ENCODE measurements around the gene ALS2CL.
"Not testable (repeated sequence)": the region's sequence is repeated elsewhere in the genome, so short reads cannot be mapped to it uniquely, and the experiment has no call there.

Gene ALS2CL

DNA sequence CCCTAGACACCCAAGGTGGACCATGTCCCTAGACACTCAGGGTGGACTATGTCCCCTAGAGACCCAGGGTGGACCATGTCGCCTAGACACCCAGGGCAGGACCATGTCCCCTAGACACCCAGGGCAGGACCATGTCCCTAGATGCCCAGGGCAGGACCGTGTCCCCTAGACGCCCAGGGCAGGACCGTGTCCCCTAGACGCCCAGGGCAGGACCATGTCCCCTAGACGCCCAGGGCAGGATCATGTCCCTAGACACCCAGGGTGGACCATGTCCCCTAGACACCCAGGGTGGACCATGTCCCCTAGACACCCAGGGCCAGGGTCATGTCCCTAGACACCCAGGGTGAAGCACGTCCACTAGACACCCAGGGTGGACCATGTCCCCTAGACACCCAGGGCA, 10.9 kb upstream of the ALS2CL start:
- Histone ChIP-seq H3K4me1 (ENCODE audit: control insufficient read depth in 1 of 2, insufficient read depth in 2 of 2, low read length in 2 of 2) (peaks cover 0 to 13% of the 10 kb centered on the region in 2 donors), H3K27me3 (ENCODE audit: control insufficient read depth in 1 of 2, insufficient read depth in 2 of 2, low read length in 2 of 2) (peaks cover 15 to 21% of the 10 kb centered on the region in 2 donors)
- not testable (repeated sequence) for H3K9ac ChIP-seq (ENCODE audit: low read depth in 1 of 2, low read length in 2 of 2); H3K9me3 ChIP-seq (ENCODE audit: control insufficient read depth in 1 of 2, low read length in 2 of 2); H3K36me3 ChIP-seq (ENCODE audit: control insufficient read depth in 1 of 2, insufficient read depth in 2 of 2, low read length in 2 of 2); H3K4me3 ChIP-seq (ENCODE audit: low read depth in 1 of 2, low read length in 2 of 2); H3K27ac ChIP-seq (ENCODE audit: low read depth, low read length)

DNA sequence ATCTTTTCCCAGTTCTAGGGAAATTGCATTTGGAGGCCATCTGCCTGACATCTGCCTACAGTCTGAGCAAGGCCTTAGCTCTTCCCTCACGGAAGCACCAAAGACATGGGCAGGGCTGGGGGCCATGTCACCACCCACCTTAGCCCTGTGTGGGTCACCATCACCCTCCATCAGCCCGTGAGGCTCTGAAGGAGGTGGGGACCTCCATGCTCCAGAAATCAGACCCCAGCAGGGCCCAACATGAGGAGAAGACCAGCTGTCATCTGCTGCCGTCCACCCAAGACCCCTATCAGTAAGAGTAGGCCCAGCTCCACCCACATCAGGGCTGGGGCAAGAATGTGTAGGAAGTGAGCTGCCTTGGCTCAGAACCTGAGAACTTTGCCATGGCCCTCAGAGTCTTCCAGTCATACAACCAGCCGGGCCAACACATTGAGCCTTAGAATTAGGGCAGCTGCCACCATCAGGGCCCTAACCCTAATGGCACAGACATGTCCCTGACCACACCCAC, 9.6 kb upstream of the ALS2CL start:
- no peak overlapping the region for H3K4me3 ChIP-seq (ENCODE audit: low read depth in 1 of 2, low read length in 2 of 2)
- H3K9me3 ChIP-seq (ENCODE audit: control insufficient read depth in 1 of 2, low read length in 2 of 2): no peaks in the 10 kb centered on the region
- peaks cover 15 to 21% of the 10 kb centered on the region in 2 donors for H3K27me3 ChIP-seq (ENCODE audit: control insufficient read depth in 1 of 2, insufficient read depth in 2 of 2, low read length in 2 of 2)
- no peak overlapping the region for H3K27ac ChIP-seq (ENCODE audit: low read depth, low read length)
- peaks cover 0 to 13% of the 10 kb centered on the region in 2 donors for H3K4me1 ChIP-seq (ENCODE audit: control insufficient read depth in 1 of 2, insufficient read depth in 2 of 2, low read length in 2 of 2)
- H3K9ac ChIP-seq (ENCODE audit: low read depth in 1 of 2, low read length in 2 of 2): no peak overlapping the region
- H3K36me3 ChIP-seq (ENCODE audit: control insufficient read depth in 1 of 2, insufficient read depth in 2 of 2, low read length in 2 of 2): no peaks in the 10 kb centered on the region

DNA sequence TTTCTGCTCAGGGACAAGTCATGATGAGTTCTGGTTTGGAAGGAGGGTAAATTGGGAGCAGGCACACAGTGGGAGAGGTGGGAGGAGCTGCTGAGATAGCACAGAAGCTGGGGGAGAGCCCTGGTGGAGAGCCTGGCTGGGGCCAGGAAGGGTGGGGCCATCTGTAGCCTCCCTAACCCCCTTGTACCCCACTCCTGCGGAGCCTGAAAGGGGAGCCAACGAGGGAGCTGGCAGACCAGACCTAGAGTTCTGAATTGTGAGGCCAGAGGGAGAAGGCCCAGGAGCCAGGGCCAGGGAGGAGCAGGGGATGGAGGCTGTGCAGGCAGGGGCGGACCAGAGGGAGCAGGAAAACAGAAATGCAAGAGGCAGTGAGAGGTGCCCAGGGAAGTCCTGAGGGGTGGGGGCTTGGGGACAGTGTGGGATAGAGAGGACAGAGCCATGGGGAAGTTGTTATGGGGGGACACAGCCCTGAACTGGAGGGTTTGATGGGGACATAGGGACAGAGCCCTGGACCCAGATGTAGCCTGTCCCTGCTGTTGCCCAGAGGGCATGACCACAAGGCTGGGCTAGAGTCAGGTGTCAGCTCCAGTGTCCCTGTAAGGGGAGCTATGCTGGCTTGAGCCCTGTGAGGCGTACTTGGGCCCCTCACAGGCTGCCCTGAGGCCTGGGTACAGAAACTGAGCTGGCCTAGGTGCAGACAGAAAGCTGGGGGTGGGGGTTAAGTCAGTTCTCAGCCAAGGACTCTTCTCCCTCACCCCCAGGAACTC, 8.9 kb upstream of the ALS2CL start:
- Histone ChIP-seq H3K4me1 (ENCODE audit: control insufficient read depth in 1 of 2, insufficient read depth in 2 of 2, low read length in 2 of 2) (peaks cover 0 to 13% of the 10 kb centered on the region in 2 donors), H3K36me3 (ENCODE audit: control insufficient read depth in 1 of 2, insufficient read depth in 2 of 2, low read length in 2 of 2) (no peaks in the 10 kb centered on the region), H3K9me3 (ENCODE audit: control insufficient read depth in 1 of 2, low read length in 2 of 2) (no peaks in the 10 kb centered on the region), H3K27me3 (ENCODE audit: control insufficient read depth in 1 of 2, insufficient read depth in 2 of 2, low read length in 2 of 2) (peaks cover 15 to 21% of the 10 kb centered on the region in 2 donors), H3K4me3 (ENCODE audit: low read depth in 1 of 2, low read length in 2 of 2) (no peak overlapping the region), H3K27ac (ENCODE audit: low read depth, low read length) (no peak overlapping the region), H3K9ac (ENCODE audit: low read depth in 1 of 2, low read length in 2 of 2) (no peak overlapping the region)

DNA sequence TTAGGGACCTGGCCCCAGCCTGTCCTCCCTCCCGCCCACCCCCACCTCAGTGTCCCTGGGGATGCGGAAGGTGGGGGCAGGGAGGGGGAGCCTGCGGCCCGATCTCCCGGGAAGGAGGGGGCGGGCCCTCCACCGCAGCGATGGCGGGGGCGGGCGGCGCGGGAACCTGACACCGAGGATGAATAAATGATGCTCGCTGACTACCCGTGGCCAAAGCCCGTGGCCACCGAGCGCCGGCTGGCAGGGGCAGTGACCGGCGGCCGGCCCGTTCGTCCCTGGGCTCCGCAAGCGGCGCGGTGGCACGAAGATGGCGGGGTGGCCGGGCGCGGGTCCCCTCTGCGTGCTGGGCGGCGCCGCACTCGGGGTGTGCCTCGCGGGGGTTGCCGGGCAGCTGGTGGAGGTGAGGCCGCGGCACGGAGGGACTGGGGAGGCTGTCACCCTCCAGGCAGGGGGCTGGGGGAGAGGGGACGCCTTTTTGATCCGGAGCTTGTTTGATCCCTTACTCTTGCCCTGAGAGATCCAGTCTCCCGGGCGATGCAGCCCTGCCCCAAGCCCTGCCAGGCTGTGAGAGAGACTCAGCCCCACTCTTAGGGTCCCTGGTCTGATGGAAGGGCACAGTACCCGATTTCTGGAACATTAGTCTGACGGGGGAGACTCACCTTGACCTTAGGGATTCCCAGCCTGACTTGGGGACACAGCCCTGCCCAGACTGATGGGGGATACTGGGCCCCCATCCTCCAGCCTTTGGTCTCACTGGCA, 7.9 kb upstream of the ALS2CL start, which contains the start of gene TMIE:
TSS of gene TMIE (plus strand) at position 212 of the 759 bp plus-strand sequence. CDS start at position 308, 96 bp downstream.
- Histone ChIP-seq H3K4me1 (ENCODE audit: control insufficient read depth in 1 of 2, insufficient read depth in 2 of 2, low read length in 2 of 2) (peaks cover 2 to 19% of the 10 kb centered on the region in 2 donors), H3K9me3 (ENCODE audit: control insufficient read depth in 1 of 2, low read length in 2 of 2) (no peaks in the 10 kb centered on the region), H3K36me3 (ENCODE audit: control insufficient read depth in 1 of 2, insufficient read depth in 2 of 2, low read length in 2 of 2) (no peaks in the 10 kb centered on the region), H3K4me3 (ENCODE audit: low read depth in 1 of 2, low read length in 2 of 2) (no peak within 1 kb of the TSS), H3K27ac (ENCODE audit: low read depth, low read length) (no peak within 1 kb of the TSS), H3K27me3 (ENCODE audit: control insufficient read depth in 1 of 2, insufficient read depth in 2 of 2, low read length in 2 of 2) (peaks cover 15 to 21% of the 10 kb centered on the region in 2 donors), H3K9ac (ENCODE audit: low read depth in 1 of 2, low read length in 2 of 2) (no peak within 1 kb of the TSS)

DNA sequence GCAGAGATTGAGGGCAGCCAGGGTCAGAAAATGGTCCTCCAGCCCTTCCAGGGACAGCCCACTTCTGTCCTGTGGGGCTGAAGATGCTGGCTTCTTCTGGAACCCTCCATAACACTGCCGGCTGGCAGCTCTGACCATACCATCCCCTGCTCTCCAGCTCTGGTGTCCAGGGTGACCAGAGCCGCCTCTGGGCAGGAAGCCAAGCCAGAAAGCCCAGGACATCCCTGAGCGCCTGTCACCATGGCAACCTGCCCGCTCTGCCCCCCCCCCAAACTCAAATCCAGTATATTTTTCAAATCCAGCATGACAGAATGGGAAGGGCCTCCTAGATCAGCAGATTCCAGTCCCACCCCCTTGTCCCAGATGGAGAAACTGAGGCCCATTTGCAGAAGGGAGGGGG, 7.3 kb upstream of the ALS2CL start:
- H3K27ac ChIP-seq (ENCODE audit: low read depth, low read length): no peak overlapping the region
- peaks cover 15 to 21% of the 10 kb centered on the region in 2 donors for H3K27me3 ChIP-seq (ENCODE audit: control insufficient read depth in 1 of 2, insufficient read depth in 2 of 2, low read length in 2 of 2)
- peaks cover 8 to 25% of the 10 kb centered on the region in 2 donors for H3K4me1 ChIP-seq (ENCODE audit: control insufficient read depth in 1 of 2, insufficient read depth in 2 of 2, low read length in 2 of 2)
- no peak overlapping the region for H3K4me3 ChIP-seq (ENCODE audit: low read depth in 1 of 2, low read length in 2 of 2)
- H3K9me3 ChIP-seq (ENCODE audit: control insufficient read depth in 1 of 2, low read length in 2 of 2): no peaks in the 10 kb centered on the region
- no peak overlapping the region for H3K9ac ChIP-seq (ENCODE audit: low read depth in 1 of 2, low read length in 2 of 2)
- H3K36me3 ChIP-seq (ENCODE audit: control insufficient read depth in 1 of 2, insufficient read depth in 2 of 2, low read length in 2 of 2): no peaks in the 10 kb centered on the region

DNA sequence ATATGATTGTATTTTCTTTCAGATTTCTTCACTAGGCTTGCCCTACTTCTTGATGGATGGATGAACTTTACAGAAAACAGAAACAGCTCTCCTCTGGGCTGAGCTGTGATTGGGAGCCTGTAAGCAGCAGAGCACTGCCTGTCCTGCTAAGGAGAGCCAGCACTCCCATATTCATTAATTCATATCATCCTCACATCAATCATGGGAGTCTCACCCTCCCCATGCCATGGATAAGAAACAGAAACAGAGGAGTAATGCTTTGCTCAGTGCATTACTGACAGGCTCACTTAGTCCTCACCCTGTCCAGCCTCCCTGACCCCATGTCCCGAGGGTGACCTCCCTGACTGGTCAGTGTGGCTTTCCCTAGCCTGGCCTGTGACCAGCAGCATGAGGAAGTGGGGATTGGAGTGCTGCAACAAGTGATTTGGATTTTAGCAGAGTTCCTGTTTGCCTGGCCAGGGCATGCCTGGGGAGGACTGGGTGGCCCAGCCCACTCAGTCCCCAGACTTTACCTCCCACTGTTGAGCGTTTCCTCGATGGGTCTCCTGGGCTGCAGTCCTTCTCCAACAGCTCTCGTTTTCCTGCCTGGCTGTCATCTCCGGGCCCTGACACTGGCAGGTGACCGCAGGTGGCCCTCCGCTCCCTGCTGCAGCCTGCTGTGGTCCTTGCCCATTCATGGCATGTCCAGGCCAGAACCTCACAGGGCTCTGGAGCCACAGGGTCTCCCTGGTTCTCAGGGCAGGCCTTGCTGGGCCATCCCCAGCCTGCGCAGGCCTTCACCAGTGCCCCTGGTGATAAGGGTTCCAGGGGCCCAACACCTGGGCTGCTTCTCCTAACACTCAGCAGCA, 6.4 kb upstream of the ALS2CL start:
- no peak overlapping the region for H3K9ac ChIP-seq (ENCODE audit: low read depth in 1 of 2, low read length in 2 of 2)

DNA sequence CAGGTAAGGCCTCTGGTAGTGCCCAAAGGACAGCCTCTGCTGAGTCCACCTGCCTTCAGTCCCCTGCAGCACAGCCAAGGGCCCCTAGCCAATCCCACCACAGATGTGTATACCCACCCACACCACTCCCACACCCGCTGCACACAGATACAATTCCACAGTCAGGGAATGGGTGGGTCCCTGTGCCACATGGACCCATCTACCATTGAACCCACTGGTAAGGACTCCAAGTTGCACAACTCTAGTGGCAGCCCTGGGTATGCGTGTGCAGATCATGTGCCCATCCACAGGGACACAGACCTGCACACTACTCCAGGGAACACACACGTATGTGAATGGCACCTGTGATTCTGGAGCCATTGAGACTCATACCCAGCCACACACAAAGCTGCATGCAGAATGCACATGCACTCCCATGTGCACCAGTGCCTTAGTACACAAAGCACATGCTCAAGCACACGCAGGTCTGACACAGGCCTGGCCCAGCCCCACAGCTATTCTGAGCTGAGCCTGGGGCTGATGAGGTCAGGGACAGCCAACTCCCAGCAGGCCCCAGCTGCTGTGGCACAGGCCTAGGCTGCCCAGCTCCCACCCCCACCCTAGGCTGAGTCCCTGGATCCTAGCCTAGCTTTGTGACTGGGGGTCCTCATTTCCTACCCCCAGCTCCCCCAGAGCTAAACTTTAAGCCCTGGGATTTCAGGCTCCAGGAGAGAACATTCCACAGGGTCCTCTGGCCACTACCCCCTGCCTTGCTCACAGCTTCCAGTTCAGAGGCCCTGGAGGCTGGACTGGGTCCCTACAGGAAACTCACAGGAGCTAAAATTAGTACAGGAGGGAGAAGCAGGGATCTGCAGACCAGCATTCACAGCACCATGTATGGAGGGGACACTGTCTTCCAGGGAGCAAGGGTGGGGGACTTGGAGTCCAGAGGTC, 2.7 kb upstream of the ALS2CL start:
- Histone ChIP-seq H3K27me3 (ENCODE audit: control insufficient read depth in 1 of 2, insufficient read depth in 2 of 2, low read length in 2 of 2) (peaks cover 3 to 5% of the 10 kb centered on the region in 2 donors), H3K4me1 (ENCODE audit: control insufficient read depth in 1 of 2, insufficient read depth in 2 of 2, low read length in 2 of 2) (peaks cover 35 to 64% of the 10 kb centered on the region in 2 donors), H3K9me3 (ENCODE audit: control insufficient read depth in 1 of 2, low read length in 2 of 2) (no peaks in the 10 kb centered on the region), H3K4me3 (ENCODE audit: low read depth in 1 of 2, low read length in 2 of 2) (no peak overlapping the region), H3K9ac (ENCODE audit: low read depth in 1 of 2, low read length in 2 of 2) (no peak overlapping the region), H3K27ac (ENCODE audit: low read depth, low read length) (no peak overlapping the region), H3K36me3 (ENCODE audit: control insufficient read depth in 1 of 2, insufficient read depth in 2 of 2, low read length in 2 of 2) (no peaks in the 10 kb centered on the region)

More for the DNA sequence above, 6.4 kb upstream of the ALS2CL start:
- peaks cover 14 to 33% of the 10 kb centered on the region in 2 donors for H3K4me1 ChIP-seq (ENCODE audit: control insufficient read depth in 1 of 2, insufficient read depth in 2 of 2, low read length in 2 of 2)
- H3K4me3 ChIP-seq (ENCODE audit: low read depth in 1 of 2, low read length in 2 of 2): no peak overlapping the region
- no peaks in the 10 kb centered on the region for H3K36me3 ChIP-seq (ENCODE audit: control insufficient read depth in 1 of 2, insufficient read depth in 2 of 2, low read length in 2 of 2)
- no peaks in the 10 kb centered on the region for H3K9me3 ChIP-seq (ENCODE audit: control insufficient read depth in 1 of 2, low read length in 2 of 2)
- no peak overlapping the region for H3K27ac ChIP-seq (ENCODE audit: low read depth, low read length)
- peaks cover 15 to 21% of the 10 kb centered on the region in 2 donors for H3K27me3 ChIP-seq (ENCODE audit: control insufficient read depth in 1 of 2, insufficient read depth in 2 of 2, low read length in 2 of 2)

DNA sequence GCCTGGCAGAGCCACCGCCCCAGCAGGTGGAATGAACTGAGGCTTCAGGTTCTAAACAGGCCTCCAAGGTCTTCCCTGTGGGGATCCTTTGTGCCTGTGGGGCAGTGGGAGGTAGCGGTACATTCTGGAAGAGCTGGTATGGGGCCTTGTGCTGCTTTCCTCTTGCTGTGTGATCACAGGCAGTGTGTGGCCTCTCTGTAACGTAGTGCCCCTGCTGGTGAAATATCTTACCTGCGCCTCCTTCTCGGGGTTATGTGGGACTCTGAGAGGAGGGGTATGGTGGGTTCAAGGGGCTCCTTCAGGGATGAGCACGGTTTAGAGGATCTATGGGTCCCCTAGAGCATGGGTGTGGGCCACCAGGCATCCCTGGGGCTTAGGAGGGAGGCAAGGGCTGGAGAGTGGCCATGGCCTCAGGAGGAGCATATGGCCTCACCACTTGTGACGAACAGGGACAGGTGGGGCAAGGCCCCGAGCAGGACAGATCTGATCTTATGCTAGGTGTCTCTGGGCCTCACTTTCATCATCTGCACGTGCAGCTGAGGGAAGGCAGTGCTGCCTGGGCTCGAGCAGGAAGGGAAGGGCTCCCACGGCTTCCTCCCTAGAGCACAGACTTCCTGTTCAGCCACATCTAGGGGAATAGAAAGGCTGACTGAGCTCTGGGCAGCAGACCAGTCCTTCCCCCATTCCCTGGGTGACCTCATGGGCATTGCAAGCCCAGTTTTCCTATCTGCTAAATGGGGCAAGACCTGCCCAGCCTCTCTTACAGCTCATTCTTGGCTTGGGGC, 1.9 kb upstream of the ALS2CL start:
- H3K27me3 ChIP-seq (ENCODE audit: control insufficient read depth in 1 of 2, insufficient read depth in 2 of 2, low read length in 2 of 2): peaks cover under 1% of the 10 kb centered on the region in 2 donors
- H3K9me3 ChIP-seq (ENCODE audit: control insufficient read depth in 1 of 2, low read length in 2 of 2): no peaks in the 10 kb centered on the region
- H3K4me3 ChIP-seq (ENCODE audit: low read depth in 1 of 2, low read length in 2 of 2): no peak overlapping the region
- H3K9ac ChIP-seq (ENCODE audit: low read depth in 1 of 2, low read length in 2 of 2): no peak overlapping the region
- H3K27ac ChIP-seq (ENCODE audit: low read depth, low read length): no peak overlapping the region
- no peaks in the 10 kb centered on the region for H3K36me3 ChIP-seq (ENCODE audit: control insufficient read depth in 1 of 2, insufficient read depth in 2 of 2, low read length in 2 of 2)
- H3K4me1 ChIP-seq (ENCODE audit: control insufficient read depth in 1 of 2, insufficient read depth in 2 of 2, low read length in 2 of 2): peaks cover 44 to 67% of the 10 kb centered on the region in 2 donors
